ENCODE measurements around the gene MLLT3. TPM values are rescaled to one million over a fixed set of nuclear protein-coding genes. Genes with fewer than 3 reads are reported as not detected.

MLLT3 gene
- total RNA-seq, 2 donors from 2014 or later, result 13.1 to 22.0 TPM

- intact Hi-C loops (cut with DNase I), result no loop called here
- Histone ChIP-seq H3K27ac (no peak overlapping the region), H3K4me1 (replicated peaks) (peaks cover 2% of the 10 kb centered on the region), H3K27me3 (replicated peaks; ENCODE audit: insufficient read depth) (no peaks in the 10 kb centered on the region), H3K9me3 (no peaks in the 10 kb centered on the region), H3K36me3 (no peaks in the 10 kb centered on the region), H3K4me3 (no peak overlapping the region)
- WGBS, result 64% methylated on average over 3 of the region's 3 CpGs
- no peak for DNase-seq (ENCODE audit: low spot score)
- TF ChIP-seq CTCF (IDR thresholded peaks at IDR 0.05), result peak in 2 of 4 experiments; percentile 16 to 51
- peak; percentile 66 for TF ChIP-seq POLR2AphosphoS5 (IDR thresholded peaks at IDR 0.05)
- no peak for TF ChIP-seq POLR2A (IDR thresholded peaks at IDR 0.05)
These were observed 10.5 kb downstream of the MLLT3 start for GRCh38 chr9:20611691-20612287.

- TF ChIP-seq POLR2A (IDR thresholded peaks at IDR 0.05), result no peak
- no peak for TF ChIP-seq POLR2AphosphoS5 (IDR thresholded peaks at IDR 0.05)
- no peak for TF ChIP-seq CTCF (IDR thresholded peaks at IDR 0.05)
- intact Hi-C loops (cut with DNase I), result no loop called here
- Histone ChIP-seq H3K4me3 (no peak overlapping the region), H3K4me1 (replicated peaks) (peaks cover 2% of the 10 kb centered on the region), H3K36me3 (no peaks in the 10 kb centered on the region), H3K27me3 (replicated peaks; ENCODE audit: insufficient read depth) (no peaks in the 10 kb centered on the region), H3K27ac (no peak overlapping the region), H3K9me3 (no peaks in the 10 kb centered on the region)
- no peak for DNase-seq (ENCODE audit: low spot score)
- 60% methylated on average over 2 of the region's 2 CpGs for WGBS
These were observed 11.7 kb downstream of the MLLT3 start for GRCh38 chr9:20610591-20610990.

- H3K4me1 ChIP-seq (replicated peaks), result peaks cover 2% of the 10 kb centered on the region
- intact Hi-C loops (cut with DNase I), result no loop called here
- no peak for DNase-seq (ENCODE audit: low spot score)
- TF ChIP-seq POLR2A (IDR thresholded peaks at IDR 0.05) (no peak), CTCF (IDR thresholded peaks at IDR 0.05) (no peak), POLR2AphosphoS5 (IDR thresholded peaks at IDR 0.05) (no peak)
- no peak overlapping the region for H3K4me3 ChIP-seq
- WGBS, result 83% methylated on average over 5 of the region's 5 CpGs
- no peaks in the 10 kb centered on the region for H3K9me3 ChIP-seq
- H3K27ac ChIP-seq, result no peak overlapping the region
- H3K36me3 ChIP-seq, result no peaks in the 10 kb centered on the region
- no peaks in the 10 kb centered on the region for H3K27me3 ChIP-seq (replicated peaks; ENCODE audit: insufficient read depth)
These were observed 13.7 kb downstream of the MLLT3 start for GRCh38 chr9:20608582-20608981.

- Histone ChIP-seq H3K27me3 (replicated peaks; ENCODE audit: insufficient read depth) (no peaks in the 10 kb centered on the region), H3K4me1 (replicated peaks) (no peaks in the 10 kb centered on the region), H3K36me3 (no peaks in the 10 kb centered on the region), H3K4me3 (no peak overlapping the region), H3K27ac (peak overlapping the region in 1 of 2 donors; percentile 11), H3K9me3 (no peaks in the 10 kb centered on the region)
- TF ChIP-seq POLR2AphosphoS5 (IDR thresholded peaks at IDR 0.05), result no peak
- TF ChIP-seq CTCF (IDR thresholded peaks at IDR 0.05), result no peak
- TF ChIP-seq POLR2A (IDR thresholded peaks at IDR 0.05), result no peak
- 15% methylated on average over 2 of the region's 2 CpGs for WGBS
- intact Hi-C loops (cut with DNase I), result no loop called here
- DNase-seq (ENCODE audit: low spot score), result no peak
These were observed 15.6 kb downstream of the MLLT3 start for GRCh38 chr9:20606652-20607051.

GRCh38 chr9:20604562-20604961, 17.7 kb downstream of the MLLT3 start:
- 7% methylated on average over 5 of the region's 5 CpGs for WGBS
- Histone ChIP-seq H3K4me3 (no peak overlapping the region), H3K9me3 (no peaks in the 10 kb centered on the region), H3K27ac (peak overlapping the region; percentile 16 to 26), H3K36me3 (no peaks in the 10 kb centered on the region), H3K27me3 (replicated peaks; ENCODE audit: insufficient read depth) (no peaks in the 10 kb centered on the region), H3K4me1 (replicated peaks) (no peaks in the 10 kb centered on the region)
- TF ChIP-seq POLR2AphosphoS5 (IDR thresholded peaks at IDR 0.05), result peak; percentile 36
- no peak for TF ChIP-seq POLR2A (IDR thresholded peaks at IDR 0.05)
- intact Hi-C loops (cut with DNase I), result no loop called here
- no peak for DNase-seq (ENCODE audit: low spot score)

All from prostate gland (tissue), 2 donors.